NB4 (cell line): ENCODE data around the gene EXOSC3.

ENCODE experiments used
- MYC ChIP-seq: IDR thresholded peaks from 2 replicates; pipeline ENCODE4 v1.6.1; 2011; ENCODE audit warnings: low read depth, low read length
- POLR2A ChIP-seq: IDR thresholded peaks from 2 replicates; pipeline ENCODE4 v1.6.1; 2011; ENCODE audit warnings: mild to moderate bottlenecking; ENCODE audit not compliant: insufficient read length; ENCODE audit errors: extremely low read depth
- TF ChIP-seq, protein P1 (sequence below): IDR thresholded peaks from one replicate; pipeline ENCODE4 v1.5.1; 2012; ENCODE audit warnings: low read depth, low read length
- TF ChIP-seq, protein P2 (sequence below): IDR thresholded peaks from 2 replicates; pipeline ENCODE4 v1.6.1; 2011; ENCODE audit warnings: low read depth, low read length

DNA sequence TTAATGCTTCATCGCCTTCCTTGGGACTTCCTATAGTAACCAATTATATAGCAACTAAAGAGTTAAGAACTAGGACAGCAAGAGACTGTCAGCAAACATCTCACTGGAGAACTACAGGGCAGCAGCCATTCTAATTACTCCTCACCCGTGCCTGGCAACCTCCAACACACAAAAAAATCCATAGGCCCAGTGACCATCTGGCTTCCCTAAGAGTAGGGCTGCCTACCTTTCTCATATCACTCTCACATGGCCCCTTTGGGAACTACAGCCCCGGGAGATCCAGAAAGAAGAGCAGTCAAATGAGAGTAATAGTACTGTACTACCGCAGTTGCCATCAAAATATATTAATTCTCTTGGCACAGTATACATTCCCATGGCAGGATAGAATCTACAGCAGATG lies 21.4 kb upstream of the EXOSC3 start:
- TF ChIP-seq, protein P1, sequence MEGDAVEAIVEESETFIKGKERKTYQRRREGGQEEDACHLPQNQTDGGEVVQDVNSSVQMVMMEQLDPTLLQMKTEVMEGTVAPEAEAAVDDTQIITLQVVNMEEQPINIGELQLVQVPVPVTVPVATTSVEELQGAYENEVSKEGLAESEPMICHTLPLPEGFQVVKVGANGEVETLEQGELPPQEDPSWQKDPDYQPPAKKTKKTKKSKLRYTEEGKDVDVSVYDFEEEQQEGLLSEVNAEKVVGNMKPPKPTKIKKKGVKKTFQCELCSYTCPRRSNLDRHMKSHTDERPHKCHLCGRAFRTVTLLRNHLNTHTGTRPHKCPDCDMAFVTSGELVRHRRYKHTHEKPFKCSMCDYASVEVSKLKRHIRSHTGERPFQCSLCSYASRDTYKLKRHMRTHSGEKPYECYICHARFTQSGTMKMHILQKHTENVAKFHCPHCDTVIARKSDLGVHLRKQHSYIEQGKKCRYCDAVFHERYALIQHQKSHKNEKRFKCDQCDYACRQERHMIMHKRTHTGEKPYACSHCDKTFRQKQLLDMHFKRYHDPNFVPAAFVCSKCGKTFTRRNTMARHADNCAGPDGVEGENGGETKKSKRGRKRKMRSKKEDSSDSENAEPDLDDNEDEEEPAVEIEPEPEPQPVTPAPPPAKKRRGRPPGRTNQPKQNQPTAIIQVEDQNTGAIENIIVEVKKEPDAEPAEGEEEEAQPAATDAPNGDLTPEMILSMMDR: no peak
- TF ChIP-seq POLR2A: no peak
- TF ChIP-seq, protein P2, sequence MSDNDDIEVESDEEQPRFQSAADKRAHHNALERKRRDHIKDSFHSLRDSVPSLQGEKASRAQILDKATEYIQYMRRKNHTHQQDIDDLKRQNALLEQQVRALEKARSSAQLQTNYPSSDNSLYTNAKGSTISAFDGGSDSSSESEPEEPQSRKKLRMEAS: no peak
- no peak for TF ChIP-seq MYC
